ENCODE data around the gene MPPE1. TPM values are rescaled to one million over a fixed set of nuclear protein-coding genes. Genes with fewer than 3 reads are reported as not detected.
A peak's percentile ranks its signal among the peaks of the same experiment; 100 is the strongest.
"Not testable (repeated sequence)": the region's sequence is repeated elsewhere in the genome, so short reads cannot be mapped to it uniquely, and the experiment has no call there.

MPPE1 gene
- total RNA-seq, 1 donor from 2014 or later: 35.7 TPM

DNA sequence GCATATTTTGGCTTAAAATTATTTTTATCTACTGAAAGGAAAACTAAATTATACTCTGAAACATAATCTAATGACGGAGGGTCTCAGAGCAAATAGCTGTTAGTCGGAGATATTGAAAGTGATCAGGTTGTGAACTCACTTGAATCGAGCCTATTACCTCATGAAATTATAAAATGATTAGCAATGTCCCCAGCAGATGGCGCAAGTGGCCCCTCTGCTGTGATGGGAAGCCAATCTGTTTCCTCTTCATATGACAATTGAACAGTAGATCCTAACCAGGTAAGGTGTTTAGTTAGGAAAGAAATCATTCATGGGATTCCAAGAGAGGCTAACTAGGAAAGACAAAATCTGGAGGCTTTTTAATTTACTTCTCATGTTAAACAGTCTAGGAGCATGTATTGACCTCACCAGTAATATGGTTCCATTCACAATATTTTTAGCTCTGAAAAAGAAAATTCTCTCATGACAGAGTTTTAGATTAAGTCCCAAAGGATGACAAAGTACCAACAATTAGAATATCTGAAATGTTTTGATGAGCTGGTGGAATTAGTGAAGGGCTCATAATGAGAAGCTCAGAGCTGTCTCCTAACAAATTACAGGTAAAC is 29.9 kb upstream of the MPPE1 start:
- peak; percentile 83 for DNase-seq
- intact Hi-C loops (cut with DNase I): loop anchor here (5.0 kb wide), 2 partner anchors 54 to 99 kb away; no protein-coding TSS in a partner anchor
- ATAC-seq (ENCODE audit: poor library complexity): peak; percentile 94

DNA sequence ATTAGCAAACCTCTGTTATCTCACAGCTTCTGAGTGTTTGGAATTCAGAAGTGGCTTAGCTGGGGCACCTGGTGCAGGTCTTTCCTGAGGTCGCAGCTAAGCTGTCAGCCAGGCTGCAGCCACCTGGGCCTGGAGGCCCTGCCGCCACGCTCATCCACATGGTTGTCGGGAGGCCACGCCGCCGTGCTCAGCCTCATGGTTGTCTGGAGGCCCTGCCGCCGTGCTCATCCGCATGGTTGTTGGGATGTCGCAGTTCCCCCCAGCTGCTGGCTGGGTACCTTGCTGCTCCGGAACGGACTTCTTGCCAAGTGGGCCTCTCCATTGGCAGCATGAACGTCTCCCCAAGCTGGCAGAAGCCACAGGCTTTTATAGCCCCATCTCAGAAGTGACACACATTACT is 24.3 kb upstream of the MPPE1 start:
- intact Hi-C loops (cut with DNase I): no loop called here
- no peak for DNase-seq

DNA sequence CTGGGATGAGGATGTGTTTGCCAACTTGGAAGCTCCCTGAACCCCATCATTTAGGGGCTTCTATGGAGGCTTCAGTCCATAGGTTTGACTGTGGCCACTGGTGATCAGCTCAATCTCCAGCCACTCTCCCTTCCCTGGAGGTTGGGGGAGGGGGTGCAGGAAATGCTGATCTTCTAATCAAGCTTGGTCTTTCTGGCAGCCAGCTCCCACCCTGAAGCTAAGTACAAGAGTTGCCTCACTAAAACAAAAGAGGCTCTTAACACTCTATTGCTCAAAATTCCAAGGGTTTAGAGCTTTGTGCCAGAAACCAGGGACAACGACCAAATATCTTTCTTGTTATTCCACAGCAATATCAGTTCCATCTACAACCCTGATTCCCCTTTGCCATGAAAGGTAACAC is 19.4 kb upstream of the MPPE1 start:
- intact Hi-C loops (cut with DNase I): no loop called here
- no peak for ATAC-seq (ENCODE audit: poor library complexity)

More for the DNA sequence above, 24.3 kb upstream of the MPPE1 start:
- no peak for ATAC-seq (ENCODE audit: poor library complexity)

DNA sequence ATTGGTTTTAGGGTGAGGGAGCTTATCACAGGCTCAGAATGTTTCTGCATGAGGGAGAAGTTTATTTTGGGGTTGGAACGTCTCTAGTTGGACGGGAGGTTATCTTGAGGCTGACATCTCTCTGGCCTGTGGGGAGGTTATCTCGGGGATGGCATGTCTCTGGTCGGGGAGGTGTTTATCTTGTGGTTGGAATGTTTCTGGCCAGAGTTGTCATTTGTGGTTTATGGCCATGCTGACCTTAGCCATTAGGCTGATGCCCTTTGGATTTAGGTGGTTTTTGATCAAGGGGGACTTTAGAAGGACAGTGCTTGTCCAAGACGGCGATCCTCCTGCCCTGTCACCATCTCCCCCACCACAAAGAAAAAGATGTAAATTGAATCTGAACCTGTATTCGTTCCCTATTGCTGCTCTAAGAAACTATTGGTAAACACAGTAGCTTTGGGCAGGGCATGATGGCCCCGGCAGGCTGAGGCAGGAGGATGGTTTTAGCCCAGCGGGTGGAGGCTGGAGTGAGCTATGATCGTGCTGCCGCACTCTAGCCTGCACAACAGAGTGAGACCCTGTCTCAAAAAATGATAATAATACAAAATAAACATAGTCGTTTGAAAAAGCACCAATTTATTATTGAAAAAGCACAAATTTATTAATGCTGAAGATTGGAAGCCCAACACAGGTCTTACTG is 17.8 kb upstream of the MPPE1 start:
- intact Hi-C loops (cut with DNase I): no loop called here
- DNase-seq (no peak), ATAC-seq (ENCODE audit: poor library complexity) (no peak)

More for the DNA sequence above, 19.4 kb upstream of the MPPE1 start:
- DNase-seq: no peak

DNA sequence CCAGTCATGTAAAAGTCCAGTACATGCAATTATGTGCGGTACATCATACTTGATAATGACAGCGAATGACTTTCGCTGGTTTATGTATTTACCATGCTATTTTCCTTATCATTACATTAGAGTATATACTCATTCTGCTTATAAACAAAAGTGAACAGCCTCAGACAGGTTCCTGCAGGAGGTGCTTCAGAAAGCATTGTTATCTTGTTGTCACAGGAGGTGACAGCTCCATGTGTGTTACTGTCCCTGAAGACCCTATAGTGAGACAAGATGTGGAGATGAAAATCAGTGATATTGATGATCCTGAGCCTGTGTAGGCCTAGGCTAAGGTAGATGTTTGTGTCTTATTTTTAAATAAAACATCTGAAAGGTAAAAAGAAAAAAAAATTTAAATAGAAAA is 15.3 kb upstream of the MPPE1 start:
- DNase-seq (no peak), ATAC-seq (ENCODE audit: poor library complexity) (no peak)
- intact Hi-C loops (cut with DNase I): no loop called here

DNA sequence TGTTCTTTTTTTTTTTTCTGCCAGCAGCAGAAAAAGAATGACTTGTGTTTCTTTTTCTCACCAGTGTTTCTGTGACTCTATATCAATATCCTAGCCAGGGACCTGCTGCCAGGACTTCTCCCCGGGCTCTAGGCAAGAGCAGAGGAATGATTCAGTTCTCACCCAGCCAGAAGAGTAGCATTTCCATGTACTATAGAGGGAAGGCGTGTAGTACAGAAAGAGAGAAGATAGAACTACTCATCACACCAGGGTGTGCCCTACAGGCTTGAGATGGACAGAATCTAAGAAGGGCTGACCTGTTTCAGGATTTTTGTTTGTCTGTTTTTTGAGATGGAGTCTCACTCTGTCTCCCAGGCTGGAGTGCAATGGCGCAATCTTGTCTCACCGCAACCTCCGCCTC is 11.4 kb upstream of the MPPE1 start:
- ATAC-seq (ENCODE audit: poor library complexity); DNase-seq; intact Hi-C loops (cut with DNase I): not testable (repeated sequence)

DNA sequence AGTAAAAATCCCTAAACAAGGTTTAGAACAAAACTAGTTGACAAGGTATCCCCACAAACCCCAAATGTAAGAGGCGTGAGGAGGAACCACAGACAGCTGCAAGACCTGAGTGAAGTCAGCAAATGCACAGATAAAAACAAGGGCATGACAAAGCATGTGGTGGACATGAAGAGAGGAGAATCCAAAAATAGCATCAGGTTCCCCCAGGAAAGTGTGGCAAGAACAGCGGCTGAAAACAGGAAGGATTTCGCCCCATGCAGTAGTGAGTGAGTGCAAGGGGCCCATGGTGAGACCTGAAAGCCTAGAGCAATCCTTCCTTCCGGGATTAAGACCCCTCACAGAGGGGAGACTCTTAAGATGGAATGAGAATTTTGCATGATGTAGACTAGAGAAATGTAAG is 8.8 kb upstream of the MPPE1 start:
- DNase-seq; intact Hi-C loops (cut with DNase I): not testable (repeated sequence)
- ATAC-seq (ENCODE audit: poor library complexity): peak; percentile 72

DNA sequence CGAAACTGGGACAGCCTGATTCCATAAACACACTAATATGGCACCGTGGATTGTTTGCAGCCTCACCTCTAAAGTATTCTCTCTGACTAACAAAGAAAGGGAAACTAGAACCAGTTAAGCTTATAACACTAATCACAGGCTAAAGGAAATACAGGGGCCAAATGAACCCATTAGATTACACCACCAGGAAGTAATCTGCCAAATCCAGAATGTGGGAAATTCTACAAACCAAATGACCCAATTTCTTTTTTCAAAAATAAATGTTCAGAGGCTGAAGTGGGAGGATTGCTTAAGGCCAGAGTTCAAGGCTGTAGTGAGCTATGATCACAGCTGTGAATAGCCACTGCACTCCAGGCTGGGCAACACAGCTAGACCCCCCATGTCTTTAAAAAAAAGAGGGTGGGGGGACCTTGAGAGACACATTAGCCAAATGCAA is 1.5 kb upstream of the MPPE1 start:
- DNase-seq: no peak
- intact Hi-C loops (cut with DNase I): no loop called here
- ATAC-seq (ENCODE audit: poor library complexity): no peak

DNA sequence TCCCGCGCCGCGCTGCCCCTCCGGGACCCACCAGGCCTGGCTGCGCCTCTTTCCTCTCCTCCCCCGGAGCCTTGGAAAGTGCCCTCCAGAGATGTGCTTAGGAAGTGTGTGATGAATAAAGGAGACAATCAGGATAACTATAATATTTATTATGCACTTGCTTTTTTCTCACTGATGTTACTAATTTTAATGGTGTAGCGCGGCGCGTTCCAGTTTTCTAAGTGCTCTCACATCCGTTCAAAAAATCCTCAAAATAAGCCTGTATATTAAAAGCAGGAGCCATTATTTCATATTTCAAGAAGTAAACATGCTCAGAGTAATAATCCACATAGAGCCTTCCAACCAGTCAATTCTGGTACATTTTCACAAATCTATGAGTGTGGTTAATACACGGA is 941 bp upstream of the MPPE1 start:
- ATAC-seq (ENCODE audit: poor library complexity) (no peak), DNase-seq (no peak)
- intact Hi-C loops (cut with DNase I): no loop called here

DNA sequence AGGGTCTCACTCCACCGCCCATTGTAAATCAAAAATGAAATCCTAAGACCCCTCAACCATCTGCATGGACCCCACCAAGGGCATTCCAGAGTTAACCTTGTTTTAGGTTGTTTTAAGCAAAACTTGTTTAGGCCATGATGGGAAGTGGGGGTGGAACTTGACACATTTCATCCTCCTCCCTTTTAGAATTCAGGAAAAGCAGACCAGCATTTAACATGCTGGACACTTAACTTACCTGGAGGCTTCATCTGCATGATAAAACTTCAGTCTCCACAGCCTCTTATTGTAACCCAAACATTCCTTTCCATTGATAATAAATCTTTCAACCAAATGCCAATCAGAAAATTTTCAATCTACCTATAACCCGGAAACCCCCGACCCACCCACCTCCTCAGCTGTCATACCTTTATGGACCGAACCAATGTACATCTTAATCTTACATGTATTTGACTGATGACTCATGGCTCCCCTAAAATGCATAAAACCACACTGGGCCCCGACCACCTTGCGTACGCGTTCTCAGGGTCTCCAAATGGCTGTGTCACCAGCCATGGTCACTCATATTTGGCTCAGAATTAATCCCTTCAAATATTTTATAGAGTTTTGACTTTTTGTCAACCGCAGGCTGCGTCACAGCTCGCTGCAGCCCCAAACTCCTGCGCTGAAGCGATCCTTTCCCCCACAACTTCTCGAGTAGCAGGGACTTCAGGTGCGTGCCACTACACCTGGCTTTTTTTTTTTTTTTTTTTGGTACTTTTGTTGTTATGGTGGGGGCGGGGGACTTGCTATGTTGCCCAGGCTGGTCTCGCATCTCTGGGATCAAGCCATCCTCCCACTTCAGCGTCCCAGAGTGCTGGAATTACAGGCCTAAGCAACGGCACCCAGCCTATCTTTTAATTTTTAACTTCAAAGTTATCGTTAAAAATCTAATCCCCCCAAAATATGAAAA is 917 bp downstream of the MPPE1 start:
- ATAC-seq (ENCODE audit: poor library complexity) (no peak), DNase-seq (no peak)
- intact Hi-C loops (cut with DNase I): no loop called here

DNA sequence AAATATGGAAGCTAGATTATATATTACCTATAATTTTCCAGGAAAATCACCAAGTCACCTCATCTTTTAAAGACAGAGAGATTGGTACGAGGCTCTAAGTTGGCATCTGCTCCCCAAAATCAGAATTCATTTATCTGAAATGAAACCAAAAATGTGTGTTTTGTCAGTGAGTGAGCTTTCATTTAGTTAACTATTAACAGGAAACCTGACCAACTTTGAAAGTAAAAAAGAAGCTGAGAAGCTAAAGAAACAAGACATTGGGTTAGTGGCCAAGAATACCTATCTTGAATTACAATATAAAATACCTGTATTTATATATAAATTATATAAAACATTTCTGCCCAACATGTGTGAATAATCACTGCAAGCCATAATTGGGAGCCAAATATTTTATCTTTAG is 1.9 kb downstream of the MPPE1 start:
- DNase-seq: no peak
- ATAC-seq (ENCODE audit: poor library complexity): no peak
- intact Hi-C loops (cut with DNase I): no loop called here

DNA sequence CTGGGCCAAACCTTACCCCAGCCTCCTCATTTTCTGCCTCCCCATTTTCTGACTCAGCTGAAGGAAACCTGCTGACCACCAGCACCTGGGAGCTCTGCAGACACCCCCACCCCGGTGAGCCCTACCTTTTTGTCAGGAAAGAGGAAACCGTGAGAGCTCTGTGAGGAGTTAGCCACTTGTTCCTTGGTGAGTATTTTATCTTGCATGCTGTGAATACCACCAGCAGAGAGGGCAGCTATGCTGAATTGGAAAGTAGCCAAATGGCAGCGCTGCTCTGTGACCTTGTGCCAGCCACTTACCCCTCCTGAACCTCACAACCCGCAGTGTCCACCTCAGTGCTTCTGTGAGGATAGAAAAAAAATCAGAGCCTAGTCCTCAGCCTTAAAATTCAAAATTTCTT is 2.5 kb downstream of the MPPE1 start:
- ATAC-seq (ENCODE audit: poor library complexity) (no peak), DNase-seq (no peak)
- intact Hi-C loops (cut with DNase I): no loop called here

DNA sequence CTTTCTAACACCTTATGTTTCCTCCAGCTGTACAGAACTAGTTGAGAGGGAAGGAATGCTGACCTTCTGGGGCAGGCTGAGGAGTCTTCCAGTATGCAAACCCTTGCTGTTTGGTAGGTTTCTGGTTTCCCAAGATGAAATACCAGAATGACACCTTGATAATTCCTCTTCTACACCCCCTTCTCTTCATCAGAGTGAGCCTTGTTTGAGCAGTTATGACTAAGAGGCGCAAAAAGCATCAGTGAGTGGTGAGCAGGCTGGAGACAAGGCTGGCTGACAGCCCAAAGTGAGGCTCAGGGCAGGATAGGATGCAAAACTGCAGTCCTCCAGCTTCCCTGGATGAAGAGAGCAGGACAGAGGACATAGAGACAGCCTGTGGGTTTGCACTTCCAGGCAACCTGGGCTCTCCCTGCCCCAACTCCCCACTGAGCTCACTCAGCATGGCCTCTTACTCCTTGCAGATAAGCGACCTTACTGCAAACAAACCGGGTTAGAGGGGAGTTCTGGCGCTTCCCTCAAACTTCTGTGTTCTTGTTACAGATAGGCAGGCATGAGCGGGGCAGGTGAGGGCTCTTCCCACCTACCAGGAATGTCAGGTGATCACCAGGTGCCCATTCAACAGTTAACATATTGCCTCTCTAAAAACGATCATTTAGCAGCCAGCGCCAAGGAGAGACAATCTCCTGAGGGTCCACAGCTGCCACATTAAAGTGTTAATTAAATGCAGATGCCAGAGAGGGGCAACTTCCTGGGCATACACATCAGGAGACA is 5.4 kb downstream of the MPPE1 start:
- intact Hi-C loops (cut with DNase I): no loop called here
- no peak for DNase-seq
- ATAC-seq (ENCODE audit: poor library complexity): no peak

DNA sequence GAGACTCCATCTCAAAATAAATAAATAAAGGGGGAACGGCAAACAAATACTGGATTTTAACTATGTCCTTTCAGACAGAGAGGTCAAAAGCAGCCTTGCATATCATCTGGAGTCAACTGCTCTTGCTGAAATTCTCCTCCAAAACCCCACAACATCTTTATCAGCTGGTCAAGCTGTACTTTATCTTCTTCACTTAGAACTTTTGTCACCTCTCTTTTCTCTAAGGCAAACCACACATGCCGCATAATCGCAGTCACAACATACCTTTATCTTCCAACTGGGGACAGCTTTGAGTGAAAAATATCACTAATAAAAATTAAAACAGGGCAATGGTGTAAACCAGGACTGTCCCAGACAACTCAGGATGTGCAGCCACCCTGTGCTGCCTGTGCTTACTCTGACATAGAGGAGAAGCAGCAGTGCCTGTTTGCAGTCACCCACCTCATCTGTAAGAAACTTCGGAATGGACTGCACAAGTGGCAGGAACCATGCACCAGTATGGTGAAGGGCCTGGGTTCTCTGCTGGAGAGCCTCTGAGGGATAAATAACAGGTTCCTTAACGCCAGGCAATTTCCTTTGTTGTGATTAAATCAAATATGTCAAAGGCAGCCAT is 6.2 kb downstream of the MPPE1 start:
- ATAC-seq (ENCODE audit: poor library complexity) (no peak), DNase-seq (no peak)
- intact Hi-C loops (cut with DNase I): no loop called here

DNA sequence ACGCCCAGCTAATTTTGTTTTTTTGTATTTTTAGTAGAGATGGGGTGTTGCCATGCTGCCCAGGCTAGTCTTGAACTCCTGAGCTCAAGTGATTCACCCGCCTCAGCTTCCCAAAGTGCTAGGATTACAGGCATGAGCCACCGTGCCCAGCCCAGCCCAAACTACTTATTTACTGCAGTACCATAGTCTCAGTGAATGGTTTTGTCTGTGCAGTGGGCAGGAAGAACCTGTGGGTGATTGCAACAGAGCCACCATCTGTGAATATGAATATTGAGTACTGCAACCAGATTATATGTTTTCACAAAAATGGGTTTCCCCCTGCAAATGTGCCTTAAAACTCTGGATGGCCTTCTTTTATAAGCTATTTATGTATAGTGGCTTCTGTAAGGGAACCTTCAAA is 9.1 kb downstream of the MPPE1 start:
- no peak for DNase-seq
- intact Hi-C loops (cut with DNase I): no loop called here

DNA sequence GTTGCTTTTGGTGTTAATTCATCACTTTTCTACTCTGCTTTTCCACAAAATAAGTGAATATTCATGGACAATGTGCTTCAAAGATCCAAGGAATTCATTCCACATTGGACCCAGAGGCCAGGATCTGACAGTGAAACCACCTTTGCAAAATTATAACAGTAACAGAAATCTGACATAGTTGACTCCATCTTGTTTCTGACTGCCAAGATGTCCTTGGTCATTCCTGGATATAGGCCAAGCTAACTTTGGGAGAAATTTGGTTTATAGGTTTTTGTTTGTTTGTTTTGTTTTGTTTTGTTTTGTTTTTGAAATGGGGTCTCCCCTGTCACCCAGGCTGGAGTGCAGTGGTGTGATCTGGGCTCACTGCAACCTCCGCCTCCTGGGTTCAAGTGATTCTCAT is 10.3 kb downstream of the MPPE1 start:
- no peak for ATAC-seq (ENCODE audit: poor library complexity)
- intact Hi-C loops (cut with DNase I): no loop called here
- no peak for DNase-seq

More for the DNA sequence above, 9.1 kb downstream of the MPPE1 start:
- no peak for ATAC-seq (ENCODE audit: poor library complexity)

DNA sequence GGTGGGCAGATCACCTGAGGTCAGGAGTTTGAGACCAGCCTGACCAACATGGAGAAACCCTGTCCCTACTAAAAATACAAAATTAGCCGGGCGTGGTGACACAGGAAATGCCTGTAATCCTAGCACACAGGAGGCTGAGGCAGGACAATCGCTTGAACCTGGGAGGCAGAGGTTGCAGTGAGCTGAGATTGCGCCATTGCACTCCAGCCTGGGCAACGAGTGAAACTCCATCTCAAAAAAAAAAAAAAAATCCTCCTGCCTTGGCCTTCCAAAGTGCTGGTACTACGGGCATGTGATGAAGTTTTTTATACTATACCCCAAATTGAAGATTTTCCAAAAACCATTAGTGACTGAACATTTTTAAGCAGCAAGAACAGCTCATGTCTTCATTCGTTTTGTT is 15.7 kb downstream of the MPPE1 start:
- ATAC-seq (ENCODE audit: poor library complexity); intact Hi-C loops (cut with DNase I); DNase-seq: not testable (repeated sequence)

DNA sequence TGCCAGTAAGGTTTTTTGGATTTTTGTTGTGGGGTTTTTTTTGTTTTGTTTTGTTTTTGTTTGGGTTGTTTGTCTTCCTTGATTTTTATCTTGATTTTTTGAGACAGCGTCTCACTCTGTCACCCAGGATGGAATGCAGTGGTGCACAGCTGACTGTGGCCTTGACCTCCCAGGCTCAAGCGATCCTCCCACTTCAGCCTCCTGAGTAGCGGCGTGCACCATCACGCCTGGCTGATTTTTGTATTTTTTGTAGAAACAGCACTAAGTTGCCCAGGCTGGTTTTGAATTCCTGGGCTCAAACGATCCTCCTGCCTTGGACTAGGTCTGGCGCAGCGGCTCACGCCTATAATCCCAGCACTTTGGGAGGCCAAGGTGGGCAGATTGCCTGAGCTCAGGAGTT is 16.4 kb downstream of the MPPE1 start:
- DNase-seq (no peak), ATAC-seq (ENCODE audit: poor library complexity) (no peak)
- intact Hi-C loops (cut with DNase I): no loop called here

Measured in Right ventricle myocardium superior (tissue), 1 donor.